ENCODE measurements around the gene PIBF1. TPM values are rescaled to one million over a fixed set of nuclear protein-coding genes. Genes with fewer than 3 reads are reported as not detected.

The PIBF1 gene, protein sequence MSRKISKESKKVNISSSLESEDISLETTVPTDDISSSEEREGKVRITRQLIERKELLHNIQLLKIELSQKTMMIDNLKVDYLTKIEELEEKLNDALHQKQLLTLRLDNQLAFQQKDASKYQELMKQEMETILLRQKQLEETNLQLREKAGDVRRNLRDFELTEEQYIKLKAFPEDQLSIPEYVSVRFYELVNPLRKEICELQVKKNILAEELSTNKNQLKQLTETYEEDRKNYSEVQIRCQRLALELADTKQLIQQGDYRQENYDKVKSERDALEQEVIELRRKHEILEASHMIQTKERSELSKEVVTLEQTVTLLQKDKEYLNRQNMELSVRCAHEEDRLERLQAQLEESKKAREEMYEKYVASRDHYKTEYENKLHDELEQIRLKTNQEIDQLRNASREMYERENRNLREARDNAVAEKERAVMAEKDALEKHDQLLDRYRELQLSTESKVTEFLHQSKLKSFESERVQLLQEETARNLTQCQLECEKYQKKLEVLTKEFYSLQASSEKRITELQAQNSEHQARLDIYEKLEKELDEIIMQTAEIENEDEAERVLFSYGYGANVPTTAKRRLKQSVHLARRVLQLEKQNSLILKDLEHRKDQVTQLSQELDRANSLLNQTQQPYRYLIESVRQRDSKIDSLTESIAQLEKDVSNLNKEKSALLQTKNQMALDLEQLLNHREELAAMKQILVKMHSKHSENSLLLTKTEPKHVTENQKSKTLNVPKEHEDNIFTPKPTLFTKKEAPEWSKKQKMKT
- total RNA-seq (2013), result 21.7 TPM
- polyA plus RNA-seq (1 to 10 TPM; 3.3 to 8.0 (median 4.7) TPM), polyA minus RNA-seq (4.4 and 8.7 TPM in 2 replicates), total RNA-seq (7.4 to 32.3 (median 13.1) reads per million in 11 experiments)

DNA sequence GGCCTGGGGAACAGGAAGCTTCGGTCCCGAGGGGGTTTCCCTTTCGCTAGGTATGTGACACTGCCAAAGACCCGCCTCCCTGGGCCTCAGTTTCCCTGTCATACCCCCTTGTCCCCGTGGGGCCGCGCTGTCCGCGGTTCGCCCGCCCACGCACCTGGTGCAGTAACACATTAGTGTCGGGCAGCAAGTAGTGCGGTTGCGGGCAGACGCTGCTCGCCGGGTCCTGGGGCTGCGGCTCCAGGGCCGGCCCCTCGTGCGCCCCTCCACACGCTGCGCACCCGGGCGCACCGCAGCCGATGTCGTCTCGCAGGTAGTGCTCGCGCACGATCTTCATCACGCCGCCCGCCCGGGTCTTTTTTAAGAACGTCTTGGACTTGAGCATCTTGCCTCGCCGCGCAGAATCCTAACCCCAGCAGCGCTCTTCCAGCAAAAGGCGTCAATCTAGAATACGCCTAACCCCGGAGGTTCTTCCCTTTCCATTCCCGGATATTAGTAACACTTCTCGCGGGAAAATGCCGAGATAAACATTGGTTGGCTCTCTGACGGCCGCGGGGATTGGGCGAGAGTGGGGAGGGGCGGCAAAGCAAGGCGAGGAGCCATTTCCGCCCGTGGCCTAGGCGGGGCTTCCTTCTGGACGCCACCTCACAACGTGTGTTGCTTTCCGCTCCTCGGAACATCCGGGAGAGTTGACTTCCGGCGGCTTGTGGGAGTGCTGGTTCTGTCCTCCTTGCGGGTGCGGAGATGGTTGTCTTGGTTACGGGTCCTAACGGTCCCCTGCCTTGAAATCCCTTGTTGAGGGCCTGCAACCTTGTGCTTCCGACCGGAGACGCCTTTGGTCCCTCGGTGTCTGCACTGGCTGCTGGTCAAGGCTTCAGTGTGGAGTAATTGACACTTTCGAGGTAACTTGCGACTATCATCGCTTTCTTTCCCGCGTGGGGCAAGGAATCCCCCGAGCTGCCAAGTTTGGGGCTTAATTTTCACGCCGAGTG lies at the start of gene PIBF1, which contains the start of gene DIS3:
TSS of gene PIBF1 (plus strand) at position 683 of the 989 bp plus-strand sequence. CDS start 1,337 bp downstream, outside the sequence.
TSS of gene DIS3 (minus strand) at position 450 of the 989 bp plus-strand sequence. CDS start at position 382, 68 bp downstream.
- Mint-ChIP-seq H3K36me3 (peaks cover 27 to 28% of the 10 kb centered on the region in 2 donors), H3K4me1 (peaks cover 38% of the 10 kb centered on the region), H3K27me3 (ENCODE audit: low read depth in 3 of 3) (peaks cover 0 to 2% (median 0%) of the 10 kb centered on the region in 3 donors), H3K9me3 (peaks cover 0 to 3% (median 0%) of the 10 kb centered on the region in 7 donors), H3K4me3 (peak within 1 kb of the TSS; percentile 98 to 99), H3K27ac (peak within 1 kb of the TSS; percentile 94 to 99 (median 97))
- peak within 1 kb of the TSS; percentile 92 for H2AFZ ChIP-seq (ENCODE audit: insufficient read depth, low read depth, low read length, poor library complexity, severe bottlenecking)
- no peaks in the 10 kb centered on the region for H3K27me3 ChIP-seq (ENCODE audit: control insufficient read depth in 2 of 2, insufficient read depth in 2 of 2, low read length in 2 of 2)
- H3K9me3 ChIP-seq (replicated peaks in 1 of 2; ENCODE audit: control insufficient read depth in 1 of 2, insufficient read depth in 1 of 2, low read length in 2 of 2), result no peaks in the 10 kb centered on the region
- DNase-seq, result peak; percentile 96 to 98 (median 96)
- intact Hi-C loops (cut with micrococcal nuclease), result loop anchor here (1.0 to 5.0 kb wide), 2 partner anchors 54 kb away; partner anchors contain the start of genes BORA (in 2 of the 2) and MZT1 (in 2 of the 2)
- H3K4me3 ChIP-seq (replicated peaks in 1 of 3; ENCODE audit: low read depth in 2 of 3, low read length in 3 of 3), result peak within 1 kb of the TSS; percentile 49 to 94 (median 92)
- peaks cover 95% of the 10 kb centered on the region for H3K79me2 ChIP-seq (ENCODE audit: insufficient read depth, low read length)
- H3K4me1 ChIP-seq (ENCODE audit: control insufficient read depth in 1 of 2, insufficient read depth in 2 of 2, low read length in 2 of 2), result peaks cover 18 to 40% of the 10 kb centered on the region in 2 donors
- H3K9ac ChIP-seq (ENCODE audit: insufficient read depth, low read length, poor library complexity, severe bottlenecking), result peak within 1 kb of the TSS; percentile 94
- peaks cover 26% of the 10 kb centered on the region for H4K20me1 ChIP-seq (ENCODE audit: insufficient read depth, low read length)
- peaks cover 28 to 37% of the 10 kb centered on the region in 2 donors for H3K36me3 ChIP-seq (replicated peaks in 1 of 2; ENCODE audit: control insufficient read depth in 1 of 2, insufficient read depth in 2 of 2, low read length in 2 of 2)
- H3K4me2 ChIP-seq (replicated peaks; ENCODE audit: extremely low read depth, low read length, poor library complexity, severe bottlenecking), result peak within 1 kb of the TSS; percentile 93
- under 1% methylated on average over 72 of the region's 81 CpGs for WGBS (ENCODE audit: insufficient coverage)
- peak within 1 kb of the TSS; percentile 21 to 88 for H3K27ac ChIP-seq (ENCODE audit: low read depth in 1 of 2, low read length in 2 of 2)
- TF ChIP-seq, protein P1, sequence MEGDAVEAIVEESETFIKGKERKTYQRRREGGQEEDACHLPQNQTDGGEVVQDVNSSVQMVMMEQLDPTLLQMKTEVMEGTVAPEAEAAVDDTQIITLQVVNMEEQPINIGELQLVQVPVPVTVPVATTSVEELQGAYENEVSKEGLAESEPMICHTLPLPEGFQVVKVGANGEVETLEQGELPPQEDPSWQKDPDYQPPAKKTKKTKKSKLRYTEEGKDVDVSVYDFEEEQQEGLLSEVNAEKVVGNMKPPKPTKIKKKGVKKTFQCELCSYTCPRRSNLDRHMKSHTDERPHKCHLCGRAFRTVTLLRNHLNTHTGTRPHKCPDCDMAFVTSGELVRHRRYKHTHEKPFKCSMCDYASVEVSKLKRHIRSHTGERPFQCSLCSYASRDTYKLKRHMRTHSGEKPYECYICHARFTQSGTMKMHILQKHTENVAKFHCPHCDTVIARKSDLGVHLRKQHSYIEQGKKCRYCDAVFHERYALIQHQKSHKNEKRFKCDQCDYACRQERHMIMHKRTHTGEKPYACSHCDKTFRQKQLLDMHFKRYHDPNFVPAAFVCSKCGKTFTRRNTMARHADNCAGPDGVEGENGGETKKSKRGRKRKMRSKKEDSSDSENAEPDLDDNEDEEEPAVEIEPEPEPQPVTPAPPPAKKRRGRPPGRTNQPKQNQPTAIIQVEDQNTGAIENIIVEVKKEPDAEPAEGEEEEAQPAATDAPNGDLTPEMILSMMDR (IDR thresholded peaks at IDR 0.05), result no peak

Data from CD14-positive monocyte (primary cell).